ENCODE data around the gene MIOX. TPM values are rescaled to one million over a fixed set of nuclear protein-coding genes. Genes with fewer than 3 reads are reported as not detected.

The MIOX gene
- total and polyA plus RNA-seq, 2 of the 13 experiments (the other 11 are each of a cell fraction or from before 2014, with no cell fraction given), result 1.5 to 2.9 TPM

GRCh38 chr22:50507991-50508884, 21.6 kb downstream of the MIOX start, which contains the start of gene NCAPH2 (continued):
- TF ChIP-seq ZMYM4 (CRISPR knock-in tag; IDR thresholded peaks at IDR 0.05) (peak; percentile 65), GATAD2A (CRISPR knock-in tag; IDR thresholded peaks at IDR 0.05) (peak; percentile 23; the same call in 1 of the 2 replicates), ZNF101 (CRISPR knock-in tag; IDR thresholded peaks at IDR 0.05; ENCODE audit: borderline replicate concordance, low read depth) (no peak), PRMT3 (CRISPR knock-in tag; IDR thresholded peaks at IDR 0.05; ENCODE audit: borderline replicate concordance, low read depth) (no peak), RORA (CRISPR knock-in tag; IDR thresholded peaks at IDR 0.05) (no peak), GTF3A (CRISPR knock-in tag; conservative IDR thresholded peaks at IDR 0.05) (no peak), SUZ12 (IDR thresholded peaks at IDR 0.05; ENCODE audit: low read depth, low read length) (no peak), ZNF839 (CRISPR knock-in tag; IDR thresholded peaks at IDR 0.05; ENCODE audit: borderline replicate concordance) (no peak), ZHX1 (CRISPR knock-in tag; IDR thresholded peaks at IDR 0.05; ENCODE audit: low read depth) (0 out of 2 replicates have a peak, but pooled peaks have one; percentile 47), SKI (IDR thresholded peaks at IDR 0.05; ENCODE audit: partially characterized antibody) (peak; percentile 53), ZNF788 (CRISPR knock-in tag; IDR thresholded peaks at IDR 0.05; ENCODE audit: borderline replicate concordance) (peak; percentile 79; the same call in 1 of the 2 replicates), SP140L (CRISPR knock-in tag; IDR thresholded peaks at IDR 0.05; ENCODE audit: borderline replicate concordance) (no peak), PCBP2 (optimal IDR thresholded peaks at IDR 0.05; ENCODE audit: low read depth, low read length, poor library complexity, severe bottlenecking) (no peak), GFI1 (CRISPR knock-in tag; IDR thresholded peaks at IDR 0.05; ENCODE audit: borderline replicate concordance) (no peak), KDM5A (IDR thresholded peaks at IDR 0.05; ENCODE audit: borderline replicate concordance, low read length) (peak; percentile 96), SALL1 (CRISPR knock-in tag; IDR thresholded peaks at IDR 0.05) (peak; percentile 79), ZNF407 (CRISPR knock-in tag; IDR thresholded peaks at IDR 0.05; ENCODE audit: not compliant biosample characterization) (no peak), TOPORS (CRISPR knock-in tag; IDR thresholded peaks at IDR 0.05) (no peak)
